Ramos (cell line): ENCODE data around the gene RBMS2.
"Not testable (repeated sequence)": the region's sequence is repeated elsewhere in the genome, so short reads cannot be mapped to it uniquely, and the experiment has no call there.

ENCODE experiments used
- in situ Hi-C: fragments of 300-500 bp; cut with MboI; formaldehyde crosslinking; loops from one replicate; pipeline ENCODE4 v1.14.3; 2022; ENCODE audit warnings: low sequenced_read_pairs; ENCODE audit not compliant: unreplicated experiment

The RBMS2 gene, protein sequence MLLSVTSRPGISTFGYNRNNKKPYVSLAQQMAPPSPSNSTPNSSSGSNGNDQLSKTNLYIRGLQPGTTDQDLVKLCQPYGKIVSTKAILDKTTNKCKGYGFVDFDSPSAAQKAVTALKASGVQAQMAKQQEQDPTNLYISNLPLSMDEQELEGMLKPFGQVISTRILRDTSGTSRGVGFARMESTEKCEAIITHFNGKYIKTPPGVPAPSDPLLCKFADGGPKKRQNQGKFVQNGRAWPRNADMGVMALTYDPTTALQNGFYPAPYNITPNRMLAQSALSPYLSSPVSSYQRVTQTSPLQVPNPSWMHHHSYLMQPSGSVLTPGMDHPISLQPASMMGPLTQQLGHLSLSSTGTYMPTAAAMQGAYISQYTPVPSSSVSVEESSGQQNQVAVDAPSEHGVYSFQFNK

DNA sequence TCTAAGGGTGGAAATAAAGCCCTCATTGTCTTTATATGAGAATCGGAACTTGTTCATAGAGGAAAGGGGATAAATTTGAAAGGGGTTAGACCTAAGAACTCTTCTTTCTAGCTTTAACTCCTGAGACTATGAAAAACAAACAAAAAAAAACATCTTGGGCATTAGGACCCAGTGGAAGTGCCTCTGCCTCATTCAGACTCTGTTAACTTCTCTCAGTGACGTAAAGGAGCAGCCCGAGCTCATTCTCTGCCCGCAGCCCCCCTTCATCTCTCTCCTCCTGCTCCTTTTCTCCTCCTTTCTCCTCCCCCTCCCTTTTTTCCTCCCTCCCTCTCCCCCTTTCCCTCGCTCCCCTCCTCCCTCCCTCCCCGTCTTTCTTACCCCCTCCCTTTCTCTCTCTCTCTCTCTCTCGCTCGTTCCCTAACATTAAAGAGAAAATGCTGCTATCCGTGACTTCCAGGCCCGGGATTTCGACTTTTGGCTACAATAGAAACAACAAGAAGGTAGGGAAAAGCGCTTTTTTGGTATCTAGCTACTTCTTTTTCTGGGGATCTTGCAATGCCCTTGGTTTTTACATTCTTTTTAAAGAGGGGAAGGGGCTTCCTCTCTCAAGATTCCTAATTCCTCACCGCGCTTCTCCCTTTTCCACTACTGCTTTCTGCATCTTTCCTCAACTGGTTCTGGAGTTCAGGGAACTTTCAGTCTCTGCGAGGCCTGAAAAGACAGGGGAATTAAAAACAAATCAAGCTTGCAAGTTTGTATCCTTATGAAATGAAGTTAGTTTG lies at the start of gene RBMS2:
RBMS2 (plus strand) TSS at position 231 of the 782 bp plus-strand sequence; CDS start at position 435, 204 bp downstream.
- in situ Hi-C loops, result loop anchor here (25.0 kb wide), 1 partner anchor 466 kb away; a partner anchor contains a TSS

DNA sequence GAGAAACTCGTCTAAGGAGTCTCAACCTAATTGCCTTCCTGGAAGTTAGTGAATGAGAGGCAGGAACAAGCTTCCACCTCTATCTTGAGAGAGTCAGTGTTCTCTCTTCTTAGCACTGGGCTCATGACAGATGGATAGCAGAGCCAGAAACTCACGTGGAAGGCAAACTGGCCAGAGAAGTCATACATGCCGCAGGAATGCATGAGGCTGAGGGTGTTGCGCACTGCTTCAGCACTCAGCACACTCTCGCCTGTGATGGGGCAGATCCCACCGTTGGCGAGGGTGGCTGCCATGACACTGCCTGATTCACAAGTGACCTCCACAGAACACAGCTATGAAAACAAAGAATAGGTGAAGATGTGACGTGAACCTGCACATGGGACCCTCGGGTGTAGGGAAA lies 47.2 kb upstream of the RBMS2 start:
- in situ Hi-C loops, result no loop called here

DNA sequence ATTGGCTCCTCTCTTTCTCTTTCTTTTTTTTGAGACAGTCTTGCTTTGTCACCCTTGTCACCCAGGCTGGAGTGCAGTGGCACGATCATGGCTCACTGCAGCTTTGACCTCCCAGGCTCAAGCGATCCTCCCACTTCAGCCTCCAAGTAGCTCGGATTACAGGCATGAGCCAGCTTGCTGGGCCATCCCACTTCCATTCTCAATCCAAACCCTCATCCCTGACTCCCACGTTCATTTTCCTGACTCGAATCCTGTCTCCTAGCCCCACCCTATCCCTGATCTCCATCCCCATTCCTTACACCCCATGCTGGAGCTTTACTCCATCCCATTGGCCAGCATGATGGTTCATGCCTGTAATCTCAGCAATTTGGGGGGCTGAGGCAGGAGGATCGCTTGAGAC lies 45.5 kb upstream of the RBMS2 start:
- in situ Hi-C loops, result no loop called here

DNA sequence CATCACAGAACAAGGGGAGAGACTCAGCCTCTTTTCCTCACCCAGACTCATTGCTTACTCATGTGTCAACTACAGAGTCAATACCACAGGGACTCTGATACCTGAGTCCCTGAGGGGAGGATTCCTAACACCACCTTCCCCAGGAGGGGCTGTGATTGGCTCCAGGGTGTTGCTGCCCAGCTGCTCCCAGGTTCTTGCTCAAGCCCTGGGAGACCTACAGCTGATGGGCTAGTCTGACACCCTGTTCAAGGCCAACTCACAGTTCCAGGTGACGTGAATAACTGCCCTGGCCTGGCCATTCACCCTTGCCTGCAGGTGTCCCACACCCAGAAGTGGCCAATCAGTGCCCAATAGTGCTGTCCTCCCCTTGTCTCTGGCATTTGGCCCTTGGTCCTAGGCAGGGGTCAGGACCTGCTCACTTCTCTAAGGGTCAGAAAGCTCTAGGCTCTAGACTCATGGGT lies 44.6 kb upstream of the RBMS2 start:
- in situ Hi-C loops, result no loop called here

DNA sequence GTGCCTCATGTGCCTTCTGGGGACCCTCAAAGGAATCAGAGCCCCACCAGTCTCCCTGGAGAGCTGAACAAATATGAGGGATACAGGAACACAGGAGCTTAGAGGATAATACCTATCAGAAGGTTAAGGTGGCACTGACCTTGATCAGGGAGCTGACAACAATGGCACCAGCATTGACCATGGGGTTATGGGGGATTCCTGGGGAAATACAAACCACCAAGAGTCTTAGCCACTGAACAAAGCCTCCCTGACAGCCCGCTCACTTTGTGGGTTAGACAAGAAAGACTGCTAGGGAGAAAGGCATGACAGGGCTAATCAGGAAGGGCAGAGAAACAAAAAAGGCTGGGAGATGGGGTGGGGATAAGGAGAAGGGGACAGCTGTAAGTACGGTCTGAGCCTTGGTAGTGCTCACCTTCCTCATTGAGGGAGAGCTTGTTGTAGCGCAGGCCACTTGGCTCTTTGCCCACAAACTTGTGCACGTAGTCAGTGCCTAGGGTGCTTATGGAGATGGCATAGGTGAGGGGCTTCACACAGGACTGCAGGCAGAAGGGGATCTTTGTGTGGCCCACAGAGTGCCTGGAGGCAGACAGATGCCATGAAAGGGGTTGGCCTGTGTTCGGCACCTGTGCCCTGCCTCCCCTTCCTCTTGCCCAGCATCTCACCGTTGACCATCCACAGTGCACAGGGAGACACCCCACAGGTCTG lies 43.9 kb upstream of the RBMS2 start:
- in situ Hi-C loops, result no loop called here

DNA sequence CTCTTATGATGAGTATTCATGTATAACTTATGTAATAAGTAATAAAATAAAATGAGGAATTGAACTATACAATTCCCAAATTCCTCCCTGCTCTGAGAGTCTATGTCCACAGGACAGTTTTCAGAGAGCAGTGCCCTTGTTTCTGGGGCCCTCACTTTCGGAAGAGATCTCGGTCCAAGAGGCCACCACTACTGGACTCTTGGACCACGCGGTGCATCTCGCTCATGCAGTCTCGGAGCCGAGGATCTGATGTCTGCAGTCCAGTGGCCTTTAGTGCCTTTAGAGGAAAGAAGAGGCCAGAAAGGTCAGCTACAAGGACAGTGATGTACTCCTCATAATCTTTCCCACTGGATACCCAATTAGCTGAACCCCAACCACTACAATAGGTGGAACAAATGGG lies 42.0 kb upstream of the RBMS2 start:
- in situ Hi-C loops, result no loop called here

DNA sequence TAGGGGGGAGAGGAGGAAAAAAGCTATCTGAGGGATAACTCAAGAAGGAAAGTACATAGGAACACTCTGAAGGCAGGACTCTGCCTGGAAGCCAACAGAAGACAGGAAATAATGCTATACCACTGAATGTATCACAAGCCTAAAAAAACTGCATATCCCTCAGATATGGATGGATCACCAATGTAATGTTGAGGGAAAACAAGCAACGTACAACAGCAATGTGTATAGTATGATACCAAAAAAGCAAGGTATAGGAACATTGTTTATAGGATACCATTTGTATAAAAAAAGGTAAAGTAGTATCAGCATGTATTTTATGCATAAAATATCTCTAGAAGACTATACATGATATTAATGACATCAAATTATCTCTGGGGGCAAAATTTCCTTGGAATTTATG lies 37.1 kb upstream of the RBMS2 start:
- in situ Hi-C loops, result no loop called here

DNA sequence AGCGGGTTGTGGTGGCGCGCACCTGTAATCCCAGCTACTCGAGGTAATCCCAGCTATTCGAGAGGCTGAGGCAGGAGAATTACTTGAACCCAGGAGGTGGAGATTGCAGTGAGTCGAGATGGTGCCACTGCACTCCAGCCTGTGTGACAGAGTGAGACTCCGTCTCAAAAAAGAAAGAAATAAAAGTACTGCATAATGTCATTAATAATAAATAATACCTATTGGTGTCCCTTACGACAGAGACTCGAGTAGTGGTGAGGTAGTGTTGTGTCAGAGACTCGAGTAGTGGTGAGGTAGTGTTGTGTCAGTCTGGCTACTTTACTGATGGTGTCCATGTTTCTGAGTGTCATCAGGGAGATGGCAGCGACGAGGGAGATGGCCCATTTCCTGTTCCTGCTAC lies 34.9 kb upstream of the RBMS2 start:
- in situ Hi-C loops, result no loop called here

DNA sequence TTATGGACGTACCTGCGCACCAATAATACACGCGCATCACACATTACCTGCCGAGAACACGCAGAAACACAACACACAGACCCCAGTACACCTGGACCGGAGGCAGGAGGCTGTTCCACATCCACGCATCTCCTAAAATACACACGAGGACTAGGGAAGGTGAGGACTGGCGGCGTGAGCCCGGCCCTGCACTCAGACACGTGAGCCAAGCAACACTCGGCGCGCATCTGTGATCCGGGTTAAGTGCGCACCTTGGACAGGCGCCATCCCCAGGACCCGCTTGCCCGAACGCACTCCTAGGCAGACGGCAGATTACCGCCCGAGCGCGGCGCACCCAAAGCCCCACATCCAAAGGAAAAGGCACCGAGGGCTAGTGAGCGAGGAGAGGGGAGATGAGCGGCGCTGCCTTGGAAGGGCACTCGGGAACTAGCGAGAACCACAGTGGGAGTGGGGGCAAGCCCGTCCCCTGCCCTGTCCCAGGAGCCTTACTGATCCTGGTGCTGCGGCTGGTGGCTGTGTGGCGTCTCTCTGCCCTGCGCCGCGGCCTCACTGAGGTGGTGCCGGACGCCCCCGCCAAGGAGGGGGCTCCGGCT lies 34.1 kb upstream of the RBMS2 start:
- in situ Hi-C loops, result no loop called here

DNA sequence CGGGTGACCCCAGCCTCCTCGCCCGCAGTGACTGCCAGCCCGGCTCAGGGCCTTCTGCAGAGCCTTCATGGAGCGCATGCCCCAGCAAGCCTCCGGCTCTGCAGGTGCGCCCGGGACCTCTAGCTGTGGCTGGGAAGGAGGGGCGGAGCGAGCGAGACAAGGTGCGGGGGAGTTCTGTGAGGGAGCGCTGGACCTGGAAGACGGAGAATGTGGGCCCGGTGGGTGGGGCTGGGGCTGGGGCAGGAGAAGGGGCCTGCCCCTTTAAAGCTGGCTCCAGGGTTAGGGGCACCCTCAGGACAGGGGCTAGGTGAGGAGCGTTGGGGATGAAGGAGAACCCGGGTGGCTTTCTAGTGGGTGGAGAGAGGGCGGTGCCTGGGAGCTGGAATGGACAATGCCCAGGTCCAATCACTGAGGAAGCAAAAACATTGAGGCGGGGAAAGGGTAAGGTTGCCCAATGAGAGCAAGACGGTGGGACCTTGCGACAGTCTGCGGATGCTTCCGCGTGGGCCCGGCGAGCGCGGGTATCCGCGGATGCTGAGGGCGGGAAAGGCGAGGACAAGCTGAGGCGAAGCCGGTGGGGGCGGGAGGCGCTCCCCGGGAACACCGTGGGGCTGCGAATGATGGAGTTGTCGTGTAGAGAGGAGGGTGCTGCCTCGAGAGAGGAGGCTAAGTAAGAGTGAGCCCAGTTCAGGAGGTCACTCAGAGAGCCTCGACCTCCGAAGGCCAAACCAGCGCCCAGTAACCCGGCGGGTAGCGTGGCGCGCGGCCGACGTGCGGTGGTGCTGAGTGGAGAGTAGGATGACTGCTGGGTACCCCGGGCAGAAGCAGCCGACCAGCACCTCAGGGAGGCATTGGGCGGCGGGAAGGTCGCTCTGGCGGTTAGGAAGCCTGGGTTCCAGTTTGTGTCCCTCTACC lies 33.3 kb upstream of the RBMS2 start, which contains the start of gene GLS2:
GLS2 (minus strand) TSS at position 121 of the 915 bp plus-strand sequence; CDS start at position 78, 43 bp downstream.
- in situ Hi-C loops, result no loop called here

DNA sequence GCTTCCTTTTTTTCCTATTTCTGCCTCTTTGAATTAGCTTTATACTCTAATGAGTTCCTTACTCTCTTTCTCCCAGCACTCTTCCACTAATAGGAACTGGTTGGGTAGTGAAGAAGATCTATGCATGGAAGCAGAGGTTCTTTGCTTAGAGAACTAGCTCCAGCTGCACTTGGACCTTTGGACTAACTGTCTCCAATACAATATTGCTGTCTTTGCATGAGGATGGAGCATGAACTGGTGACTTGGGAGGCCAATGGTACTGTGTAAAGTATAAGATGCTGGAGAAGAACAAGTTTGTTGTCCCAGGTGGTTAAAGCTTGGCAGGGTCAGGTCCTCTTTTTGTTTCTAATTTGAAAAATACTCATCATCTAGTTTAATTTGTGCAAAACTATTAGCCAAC lies 31.3 kb upstream of the RBMS2 start:
- in situ Hi-C loops, result no loop called here

DNA sequence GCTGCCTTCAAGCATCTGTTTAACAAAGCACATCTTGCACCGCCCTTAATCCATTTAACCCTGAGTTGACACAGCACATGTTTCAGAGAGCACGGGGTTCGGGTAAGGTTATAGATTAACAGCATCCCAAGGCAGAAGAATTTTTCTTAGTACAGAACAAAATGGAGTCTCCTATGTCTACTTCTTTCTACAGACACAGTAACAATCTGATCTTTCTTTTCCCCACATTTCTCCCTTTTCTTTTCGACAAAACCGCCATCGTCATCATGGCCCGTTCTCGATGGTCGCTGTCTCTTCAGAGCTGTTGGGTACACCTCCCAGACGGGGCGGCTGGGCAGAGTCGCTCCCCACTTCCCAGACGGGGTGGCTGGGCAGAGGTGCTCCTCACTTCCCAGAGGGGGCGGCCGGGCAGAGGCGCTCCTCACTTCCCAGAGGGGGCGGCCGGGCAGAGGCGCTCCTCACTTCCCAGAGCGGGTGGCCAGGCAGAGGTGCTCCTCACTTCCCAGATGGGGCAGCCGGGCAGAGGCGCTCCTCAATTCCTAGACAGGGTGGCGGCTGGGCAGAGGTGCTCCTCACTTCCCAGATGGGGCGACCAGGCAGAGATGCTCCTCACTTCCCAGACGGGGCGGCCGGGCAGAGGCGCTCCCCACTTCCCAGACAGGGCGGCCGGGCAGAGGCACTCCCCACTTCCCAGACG lies 28.1 kb upstream of the RBMS2 start:
- in situ Hi-C loops, result not testable (repeated sequence)

DNA sequence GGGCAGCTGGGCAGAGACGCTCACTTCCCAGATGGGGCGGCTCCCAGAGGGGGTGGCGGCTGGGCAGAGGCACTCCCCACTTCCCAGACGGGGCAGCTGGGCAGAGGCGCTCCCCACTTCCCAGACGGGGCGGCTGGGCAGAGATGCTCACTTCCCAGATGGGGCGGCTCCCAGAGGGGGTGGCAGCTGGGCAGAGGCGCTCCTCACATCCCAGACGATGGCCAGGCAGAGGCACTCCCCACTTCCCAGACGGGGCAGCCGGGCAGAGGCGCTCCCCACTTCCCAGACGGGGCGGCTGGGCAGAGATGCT lies 27.6 kb upstream of the RBMS2 start:
- in situ Hi-C loops, result not testable (repeated sequence)

DNA sequence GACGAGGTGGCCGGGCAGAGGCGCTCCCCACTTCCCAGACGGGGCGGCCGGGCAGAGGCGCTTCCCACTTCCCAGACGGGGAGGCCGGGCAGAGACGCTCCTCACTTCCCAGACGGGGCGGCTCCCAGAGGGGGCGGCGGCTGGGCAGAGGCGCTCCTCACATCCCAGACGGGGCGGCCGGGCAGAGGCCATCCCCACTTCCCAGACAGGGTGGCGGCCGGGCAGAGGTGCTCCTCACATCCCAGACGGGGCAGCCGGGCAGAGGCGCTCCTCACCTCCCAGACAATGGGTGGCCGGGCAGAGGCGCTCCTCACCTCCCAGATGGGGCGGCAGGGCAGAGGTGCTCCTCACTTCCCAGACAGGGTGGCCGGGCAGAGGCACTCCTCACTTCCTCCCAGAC lies 27.1 kb upstream of the RBMS2 start:
- in situ Hi-C loops, result not testable (repeated sequence)

DNA sequence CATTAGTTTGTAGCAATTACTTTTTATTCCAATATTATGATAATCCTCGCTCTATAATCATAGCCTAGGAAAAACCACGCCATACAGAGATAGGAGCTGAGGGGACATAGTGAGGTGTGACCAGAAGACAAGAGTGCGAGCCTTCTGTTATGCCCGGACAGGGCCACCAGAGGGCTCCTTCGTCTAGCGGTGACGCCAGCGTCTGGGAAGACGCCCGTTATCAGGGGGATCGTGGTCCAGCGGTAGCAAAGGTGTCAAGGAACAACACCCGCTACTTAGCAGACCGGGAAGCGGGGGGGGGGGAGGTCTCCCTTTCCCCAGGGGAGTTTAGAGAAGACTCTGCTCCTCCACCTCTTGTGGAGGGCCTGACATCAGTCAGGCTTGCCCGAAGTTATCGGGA lies 24.9 kb upstream of the RBMS2 start:
- in situ Hi-C loops, result not testable (repeated sequence)

DNA sequence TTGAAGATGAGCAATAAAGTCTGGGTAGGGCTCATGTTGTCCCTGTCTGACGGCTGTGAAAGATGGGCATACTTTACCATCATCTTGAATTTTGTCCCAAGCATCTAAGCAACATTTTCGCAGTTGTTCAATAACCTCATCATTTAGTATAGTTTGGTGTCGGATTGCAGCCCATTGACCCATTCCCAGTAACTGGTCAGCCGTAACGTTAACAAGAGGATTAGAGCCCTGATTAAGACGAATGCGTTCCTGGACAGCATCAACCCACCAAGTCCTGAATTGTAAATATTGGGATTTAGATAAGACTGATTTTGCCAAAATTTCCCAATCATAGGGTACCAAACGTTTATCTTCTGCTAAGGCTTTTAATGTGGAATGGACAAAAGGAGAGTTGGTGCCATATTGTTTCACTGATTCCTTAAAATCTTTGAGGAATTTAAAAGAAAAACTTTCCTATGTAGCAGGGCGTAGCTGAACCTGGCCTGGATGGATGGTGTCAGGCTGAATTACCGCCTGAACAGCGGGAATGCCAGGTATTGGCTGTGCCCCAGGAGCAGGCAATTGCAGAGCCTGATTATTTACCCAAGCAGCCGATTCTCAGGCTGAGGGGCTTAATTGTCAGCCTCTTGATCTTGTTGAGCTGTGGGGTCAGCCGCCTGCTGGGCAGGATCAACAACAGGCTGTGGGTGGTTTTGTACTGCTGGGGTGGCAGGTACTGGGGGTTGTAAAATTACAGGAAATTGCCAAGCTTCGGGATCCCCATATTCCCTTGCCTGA lies 23.3 kb upstream of the RBMS2 start:
- in situ Hi-C loops, result not testable (repeated sequence)

DNA sequence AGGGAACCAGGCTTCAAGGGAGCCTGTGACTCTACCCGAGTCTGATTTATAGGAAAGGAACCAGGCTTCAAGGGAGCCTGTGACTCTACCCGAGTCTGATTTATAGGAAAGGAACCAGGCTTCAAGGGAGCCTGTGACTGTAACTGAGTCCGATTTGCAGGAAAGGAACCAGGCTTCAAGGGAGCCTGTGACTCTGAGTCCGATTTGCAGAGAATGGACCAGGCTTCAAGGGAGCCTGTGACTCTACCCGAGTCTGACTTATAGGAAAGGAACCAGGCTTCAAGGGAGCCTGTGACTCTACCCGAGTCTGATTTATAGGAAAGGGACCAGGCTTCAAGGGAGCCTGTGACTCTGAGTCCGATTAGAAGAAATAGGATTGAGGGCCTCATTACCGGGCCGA lies 22.2 kb upstream of the RBMS2 start:
- in situ Hi-C loops, result not testable (repeated sequence)

DNA sequence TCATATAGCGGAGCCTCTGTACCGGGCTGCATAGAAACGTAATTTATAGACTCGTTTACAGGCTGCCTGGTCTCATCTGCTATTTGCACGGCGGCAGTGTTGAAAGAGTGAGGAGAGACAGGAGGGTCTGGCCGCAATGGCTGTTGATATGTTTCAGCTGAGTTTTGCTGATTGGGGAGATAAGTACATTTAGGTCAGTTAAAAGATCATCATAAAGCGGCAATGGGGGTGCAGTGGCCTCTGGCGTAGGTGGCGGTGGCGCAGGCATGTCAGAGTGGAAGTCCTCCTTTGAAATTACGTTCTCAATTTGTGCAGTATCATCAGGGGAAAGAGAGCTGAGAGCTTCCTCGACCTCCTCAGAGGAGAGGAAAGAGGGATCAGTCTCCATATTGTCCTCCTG lies 21.7 kb upstream of the RBMS2 start:
- in situ Hi-C loops, result loop anchor here (25.0 kb wide), 1 partner anchor 487 kb away; a partner anchor contains a TSS
